Measurements from ENCODE around the gene PRSS27.

Gene PRSS27

DNA sequence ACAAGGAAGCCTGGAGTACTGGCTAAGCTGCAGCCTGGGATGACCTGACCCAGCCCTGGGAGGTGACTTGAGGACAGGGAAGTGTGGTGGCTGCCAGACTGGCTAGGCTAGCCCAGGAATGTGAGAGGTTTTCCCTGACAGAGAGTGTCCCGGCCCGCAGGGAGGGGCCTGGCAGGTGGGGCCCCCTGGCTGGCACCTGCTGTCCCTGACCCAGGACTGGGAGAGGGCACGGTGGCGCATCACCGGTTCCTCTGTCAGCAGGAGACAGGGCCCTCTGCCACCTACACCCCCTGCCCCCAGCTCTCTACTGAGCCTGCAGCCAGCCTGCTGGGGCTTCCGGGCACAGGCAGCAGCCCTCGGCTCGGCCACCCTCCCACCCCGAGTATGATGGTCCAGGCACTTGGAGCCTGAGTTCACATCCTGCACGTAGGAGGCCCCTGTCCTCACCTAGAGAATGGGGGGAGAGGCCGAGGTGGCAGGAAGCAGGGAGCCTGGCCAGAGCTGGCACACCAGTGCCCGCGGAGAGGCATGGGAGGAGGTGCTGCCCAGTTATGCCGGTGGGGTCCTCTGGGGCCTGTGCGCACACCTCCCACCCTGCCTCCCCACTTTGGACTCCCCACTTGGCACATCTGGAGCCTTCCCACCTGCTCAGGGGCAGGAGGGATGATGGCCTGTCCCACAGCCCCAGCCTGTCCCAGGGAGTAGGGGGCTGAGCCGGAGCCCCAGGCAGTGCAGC lies 528 bp downstream of the PRSS27 start:
- TF ChIP-seq, protein P1, sequence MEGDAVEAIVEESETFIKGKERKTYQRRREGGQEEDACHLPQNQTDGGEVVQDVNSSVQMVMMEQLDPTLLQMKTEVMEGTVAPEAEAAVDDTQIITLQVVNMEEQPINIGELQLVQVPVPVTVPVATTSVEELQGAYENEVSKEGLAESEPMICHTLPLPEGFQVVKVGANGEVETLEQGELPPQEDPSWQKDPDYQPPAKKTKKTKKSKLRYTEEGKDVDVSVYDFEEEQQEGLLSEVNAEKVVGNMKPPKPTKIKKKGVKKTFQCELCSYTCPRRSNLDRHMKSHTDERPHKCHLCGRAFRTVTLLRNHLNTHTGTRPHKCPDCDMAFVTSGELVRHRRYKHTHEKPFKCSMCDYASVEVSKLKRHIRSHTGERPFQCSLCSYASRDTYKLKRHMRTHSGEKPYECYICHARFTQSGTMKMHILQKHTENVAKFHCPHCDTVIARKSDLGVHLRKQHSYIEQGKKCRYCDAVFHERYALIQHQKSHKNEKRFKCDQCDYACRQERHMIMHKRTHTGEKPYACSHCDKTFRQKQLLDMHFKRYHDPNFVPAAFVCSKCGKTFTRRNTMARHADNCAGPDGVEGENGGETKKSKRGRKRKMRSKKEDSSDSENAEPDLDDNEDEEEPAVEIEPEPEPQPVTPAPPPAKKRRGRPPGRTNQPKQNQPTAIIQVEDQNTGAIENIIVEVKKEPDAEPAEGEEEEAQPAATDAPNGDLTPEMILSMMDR (IDR thresholded peaks at IDR 0.05; ENCODE audit: control insufficient read depth, insufficient read depth, low read depth, low read length, missing control alignments), result no peak
- DNase-seq (ENCODE audit: low read depth), result no peak
- H3K4me3 ChIP-seq (ENCODE audit: control insufficient read depth, low read depth, low read length), result no peak overlapping the region

DNA sequence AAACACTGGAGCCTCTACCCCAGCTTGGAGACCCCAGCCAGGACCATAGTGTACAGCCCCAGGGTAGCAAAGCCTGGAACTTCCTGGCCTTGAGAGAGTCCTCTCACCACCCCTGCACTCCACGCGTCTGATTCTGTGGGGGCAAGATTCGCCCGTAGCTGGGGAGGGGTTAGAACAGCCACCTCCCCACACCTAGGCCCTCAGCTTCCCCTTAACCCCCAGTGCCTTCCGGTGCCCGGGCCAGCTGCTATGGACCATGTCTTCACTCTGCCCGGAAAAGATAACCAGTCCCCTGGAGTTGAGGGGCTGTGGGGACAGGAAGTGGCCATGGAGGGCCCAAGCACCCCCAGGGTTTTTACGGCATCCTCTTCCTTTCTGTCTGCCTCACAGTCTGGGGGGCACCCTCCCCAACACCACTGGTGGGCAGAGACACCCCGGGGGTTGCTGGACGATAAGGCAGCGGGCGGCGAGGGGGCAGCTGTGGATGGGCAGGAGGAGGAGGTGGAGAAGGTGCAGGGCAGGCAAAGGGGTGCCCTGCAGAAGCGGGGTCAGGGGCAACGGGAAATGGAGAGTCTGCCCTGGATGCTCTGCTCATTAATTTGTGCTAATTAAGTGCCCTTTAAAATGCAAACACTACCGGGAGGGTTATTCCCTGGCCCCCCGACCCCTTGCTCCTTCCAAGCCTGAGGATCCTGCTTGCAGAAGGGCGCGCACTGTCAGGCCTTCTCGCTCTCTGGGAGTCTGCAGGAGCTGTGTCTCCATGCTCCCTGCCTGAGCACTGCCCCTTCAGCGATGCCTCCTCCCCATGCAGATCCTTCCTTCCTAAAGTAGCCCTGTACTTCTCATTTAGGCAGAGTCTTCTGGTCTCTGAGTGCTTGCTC lies 2.4 kb downstream of the PRSS27 start:
- H3K4me3 ChIP-seq (ENCODE audit: control insufficient read depth, low read depth, low read length), result no peak overlapping the region
- TF ChIP-seq, protein P1 (IDR thresholded peaks at IDR 0.05; ENCODE audit: control insufficient read depth, insufficient read depth, low read depth, low read length, missing control alignments), result no peak
- DNase-seq (ENCODE audit: low read depth), result no peak

DNA sequence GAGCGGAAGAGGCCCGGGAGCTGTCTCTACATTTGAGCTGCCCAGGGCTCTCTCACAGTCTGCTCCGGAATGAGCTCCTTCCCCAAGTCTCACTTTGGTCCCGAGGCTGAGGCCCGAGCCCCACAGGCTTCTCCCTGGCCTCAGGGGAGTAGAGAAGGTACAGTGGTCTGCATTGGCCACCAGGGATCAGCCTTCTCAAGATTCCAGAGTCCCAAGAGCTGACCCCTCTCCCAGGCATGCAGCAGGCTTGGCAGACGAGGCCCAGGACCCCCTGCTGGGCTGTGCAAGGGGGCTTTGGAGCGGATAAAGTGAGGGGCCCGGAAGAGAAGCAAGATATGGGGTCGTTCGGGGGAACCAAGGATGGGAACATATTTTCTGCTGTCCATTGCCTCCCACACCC lies 3.1 kb downstream of the PRSS27 start:
- TF ChIP-seq, protein P1 (IDR thresholded peaks at IDR 0.05; ENCODE audit: control insufficient read depth, insufficient read depth, low read depth, low read length, missing control alignments), result no peak
- DNase-seq (ENCODE audit: low read depth), result no peak
- H3K4me3 ChIP-seq (ENCODE audit: control insufficient read depth, low read depth, low read length), result no peak overlapping the region

DNA sequence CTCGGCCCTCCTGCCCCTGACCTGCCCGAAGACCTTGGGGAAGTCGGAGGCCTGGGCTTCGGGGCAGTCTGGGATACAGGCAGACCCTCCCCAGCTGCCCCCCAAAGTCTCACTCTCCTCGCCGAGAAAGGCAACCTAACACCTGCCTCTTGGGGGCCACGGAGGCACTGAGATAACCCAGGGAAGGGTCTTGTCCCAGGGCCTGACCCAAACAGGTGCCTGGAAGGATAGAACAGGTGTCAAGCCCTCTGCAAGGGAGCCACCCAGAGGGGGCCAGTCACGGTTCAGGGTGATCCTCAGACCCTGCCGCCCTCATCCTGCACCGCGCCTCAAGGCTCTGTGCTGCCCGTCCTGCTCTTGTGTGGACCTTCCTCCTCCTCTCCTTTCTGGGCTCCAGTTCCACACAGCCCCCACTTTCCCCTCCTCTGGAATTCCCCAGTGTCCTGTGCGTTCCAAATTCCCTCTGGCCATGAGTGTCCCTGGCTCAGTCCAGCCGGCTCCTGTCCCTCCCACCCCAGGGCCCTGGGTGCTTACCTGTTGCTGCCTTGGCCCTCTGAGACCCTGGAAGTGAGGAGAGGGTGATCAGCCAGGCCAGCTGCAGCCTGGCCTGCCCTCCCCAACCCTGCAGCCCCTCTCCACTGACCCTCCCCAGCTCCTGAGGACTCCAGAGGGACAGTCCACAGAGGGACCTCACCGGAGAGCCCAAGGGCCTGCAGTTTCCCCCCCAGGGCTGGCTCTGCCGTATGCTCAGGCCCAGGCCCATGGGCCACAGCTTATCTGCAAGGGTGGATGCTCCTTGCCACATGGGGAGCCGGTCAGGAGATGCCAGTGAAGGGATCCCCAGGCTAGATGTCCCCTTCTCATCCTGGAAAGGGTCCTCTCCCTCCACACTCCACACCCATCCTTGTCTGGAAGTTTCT lies 3.8 kb downstream of the PRSS27 start:
- H3K4me3 ChIP-seq (ENCODE audit: control insufficient read depth, low read depth, low read length), result no peak overlapping the region; the same call in 1 of the 2 replicates
- TF ChIP-seq, protein P1 (IDR thresholded peaks at IDR 0.05; ENCODE audit: control insufficient read depth, insufficient read depth, low read depth, low read length, missing control alignments), result no peak
- no peak for DNase-seq (ENCODE audit: low read depth)

DNA sequence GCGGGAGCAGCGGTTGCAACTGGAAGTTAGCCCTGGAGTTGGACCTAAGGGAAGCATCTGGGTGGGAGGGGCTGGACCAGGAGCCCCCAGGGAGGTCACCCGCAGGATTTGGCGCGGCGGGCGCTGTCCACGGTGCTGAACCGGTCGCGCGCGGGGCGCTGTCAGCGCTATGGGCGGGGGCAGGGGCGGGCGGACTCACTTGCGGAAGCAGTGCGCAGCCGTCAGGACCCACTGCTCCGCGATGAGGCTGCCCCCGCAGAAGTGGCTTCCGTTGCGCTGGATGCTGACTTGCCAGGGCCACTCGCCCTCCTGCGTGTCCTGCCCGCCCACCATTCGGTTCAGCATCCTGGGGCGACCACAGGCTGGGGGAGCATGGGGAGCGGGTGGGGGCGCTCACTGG lies 4.5 kb downstream of the PRSS27 start:
- H3K4me3 ChIP-seq (ENCODE audit: control insufficient read depth, low read depth, low read length), result no peak overlapping the region; the same call in 1 of the 2 replicates
- TF ChIP-seq, protein P1 (IDR thresholded peaks at IDR 0.05; ENCODE audit: control insufficient read depth, insufficient read depth, low read depth, low read length, missing control alignments), result no peak
- DNase-seq (ENCODE audit: low read depth), result no peak

DNA sequence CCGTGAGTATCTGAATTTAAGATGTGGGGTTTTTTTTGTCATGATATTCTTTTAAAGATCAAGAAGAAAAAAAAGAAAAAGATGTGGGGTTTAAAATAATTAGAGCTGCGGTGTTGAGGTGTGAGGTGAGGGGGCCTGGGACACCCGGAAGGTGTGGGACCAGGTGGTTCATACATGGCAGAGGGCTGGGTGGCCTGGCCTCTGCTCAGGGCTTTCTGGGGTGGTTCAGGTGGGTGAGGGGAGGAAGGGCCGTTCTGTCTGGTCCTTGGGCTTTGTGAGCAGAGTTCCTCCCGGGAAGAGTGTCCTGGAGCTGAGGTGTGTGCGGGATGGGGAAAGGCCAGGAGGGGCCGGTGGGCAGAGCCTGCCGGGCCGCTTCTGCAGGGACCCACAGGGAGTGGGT lies 5.0 kb downstream of the PRSS27 start:
- no peak overlapping the region for H3K4me3 ChIP-seq (ENCODE audit: control insufficient read depth, low read depth, low read length)

More for the DNA sequence above, 5.0 kb downstream of the PRSS27 start:
- TF ChIP-seq, protein P1 (IDR thresholded peaks at IDR 0.05; ENCODE audit: control insufficient read depth, insufficient read depth, low read depth, low read length, missing control alignments), result no peak
- DNase-seq (ENCODE audit: low read depth), result no peak
